ENCODE data around the gene COL19A1.

COL19A1 gene

DNA sequence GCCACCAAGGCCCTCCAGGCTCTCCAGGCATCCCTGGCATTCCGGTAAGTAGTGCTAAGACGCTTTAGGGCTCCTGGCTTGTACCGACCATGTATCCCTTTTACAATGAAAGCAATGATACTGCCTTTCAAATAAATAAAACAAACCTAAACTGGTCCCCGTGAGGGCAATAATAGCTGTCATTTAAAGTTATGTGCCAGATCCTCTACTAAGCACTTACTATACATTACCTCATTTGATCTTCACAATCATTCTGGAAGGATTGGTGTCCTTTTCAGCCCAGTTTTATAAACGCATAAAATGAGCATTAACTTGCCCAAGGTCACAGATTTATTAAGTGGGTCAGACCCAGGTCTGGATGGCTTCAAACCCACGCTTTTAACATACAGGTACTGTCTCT, 321.8 kb downstream of the COL19A1 start:
- no peak for DNase-seq (ENCODE audit: low read depth)
- no peak overlapping the region for H3K4me3 ChIP-seq (ENCODE audit: low read depth, low read length)
- TF ChIP-seq MYC (IDR thresholded peaks at IDR 0.05; ENCODE audit: low read depth, low read length): no peak
- TF ChIP-seq, protein P1, sequence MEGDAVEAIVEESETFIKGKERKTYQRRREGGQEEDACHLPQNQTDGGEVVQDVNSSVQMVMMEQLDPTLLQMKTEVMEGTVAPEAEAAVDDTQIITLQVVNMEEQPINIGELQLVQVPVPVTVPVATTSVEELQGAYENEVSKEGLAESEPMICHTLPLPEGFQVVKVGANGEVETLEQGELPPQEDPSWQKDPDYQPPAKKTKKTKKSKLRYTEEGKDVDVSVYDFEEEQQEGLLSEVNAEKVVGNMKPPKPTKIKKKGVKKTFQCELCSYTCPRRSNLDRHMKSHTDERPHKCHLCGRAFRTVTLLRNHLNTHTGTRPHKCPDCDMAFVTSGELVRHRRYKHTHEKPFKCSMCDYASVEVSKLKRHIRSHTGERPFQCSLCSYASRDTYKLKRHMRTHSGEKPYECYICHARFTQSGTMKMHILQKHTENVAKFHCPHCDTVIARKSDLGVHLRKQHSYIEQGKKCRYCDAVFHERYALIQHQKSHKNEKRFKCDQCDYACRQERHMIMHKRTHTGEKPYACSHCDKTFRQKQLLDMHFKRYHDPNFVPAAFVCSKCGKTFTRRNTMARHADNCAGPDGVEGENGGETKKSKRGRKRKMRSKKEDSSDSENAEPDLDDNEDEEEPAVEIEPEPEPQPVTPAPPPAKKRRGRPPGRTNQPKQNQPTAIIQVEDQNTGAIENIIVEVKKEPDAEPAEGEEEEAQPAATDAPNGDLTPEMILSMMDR (IDR thresholded peaks at IDR 0.05; ENCODE audit: low read depth, low read length): no peak
- TF ChIP-seq, protein P2, sequence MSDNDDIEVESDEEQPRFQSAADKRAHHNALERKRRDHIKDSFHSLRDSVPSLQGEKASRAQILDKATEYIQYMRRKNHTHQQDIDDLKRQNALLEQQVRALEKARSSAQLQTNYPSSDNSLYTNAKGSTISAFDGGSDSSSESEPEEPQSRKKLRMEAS (IDR thresholded peaks at IDR 0.05; ENCODE audit: low read depth, low read length): no peak
- TF ChIP-seq POLR2A (IDR thresholded peaks at IDR 0.05; ENCODE audit: extremely low read depth, insufficient read length): no peak

DNA sequence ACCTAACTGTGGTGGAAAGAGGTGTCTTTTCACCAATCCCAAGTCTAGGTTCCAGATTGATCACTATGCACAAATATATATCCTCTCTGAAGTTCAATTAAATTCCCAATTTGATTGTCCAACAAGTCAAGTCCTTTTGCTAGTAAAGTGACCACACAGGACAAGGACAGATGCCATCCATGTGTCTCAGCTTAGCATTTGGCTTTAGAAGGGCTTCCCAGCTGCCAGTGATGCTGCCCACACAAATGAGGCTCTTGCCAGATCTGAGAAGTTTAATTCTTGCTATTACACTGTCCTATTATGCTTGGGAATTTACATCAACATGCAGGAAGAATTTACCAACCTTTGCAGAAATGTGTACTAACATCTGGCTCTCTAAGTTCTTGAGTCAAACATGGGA, 328.1 kb downstream of the COL19A1 start:
- no peak for DNase-seq (ENCODE audit: low read depth)
- TF ChIP-seq, protein P1 (IDR thresholded peaks at IDR 0.05; ENCODE audit: low read depth, low read length): no peak
- TF ChIP-seq, protein P2 (IDR thresholded peaks at IDR 0.05; ENCODE audit: low read depth, low read length): no peak
- TF ChIP-seq POLR2A (IDR thresholded peaks at IDR 0.05; ENCODE audit: extremely low read depth, insufficient read length): no peak
- TF ChIP-seq MYC (IDR thresholded peaks at IDR 0.05; ENCODE audit: low read depth, low read length): no peak

DNA sequence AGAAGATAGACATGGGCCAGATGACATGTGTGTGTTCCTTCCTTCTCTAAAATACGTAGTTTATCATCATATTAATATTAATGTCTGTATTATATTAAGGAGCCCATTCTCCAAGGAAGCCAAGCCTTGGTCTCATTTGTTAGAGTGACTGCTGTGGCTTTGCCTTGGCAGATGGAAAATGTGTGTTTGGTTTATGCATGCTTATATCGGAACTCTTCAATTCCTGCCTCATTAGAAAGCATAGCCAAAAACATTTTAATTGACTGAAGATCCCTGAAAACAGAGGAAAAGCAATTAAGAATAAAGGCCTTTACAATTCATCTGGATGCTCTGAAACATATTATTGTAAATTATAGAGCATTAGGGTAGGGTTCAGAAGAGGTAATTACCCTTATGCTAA, 330.2 kb downstream of the COL19A1 start:
- H3K4me3 ChIP-seq (ENCODE audit: low read depth, low read length): no peak overlapping the region

More for the DNA sequence above, 328.1 kb downstream of the COL19A1 start:
- H3K4me3 ChIP-seq (ENCODE audit: low read depth, low read length): no peak overlapping the region

DNA sequence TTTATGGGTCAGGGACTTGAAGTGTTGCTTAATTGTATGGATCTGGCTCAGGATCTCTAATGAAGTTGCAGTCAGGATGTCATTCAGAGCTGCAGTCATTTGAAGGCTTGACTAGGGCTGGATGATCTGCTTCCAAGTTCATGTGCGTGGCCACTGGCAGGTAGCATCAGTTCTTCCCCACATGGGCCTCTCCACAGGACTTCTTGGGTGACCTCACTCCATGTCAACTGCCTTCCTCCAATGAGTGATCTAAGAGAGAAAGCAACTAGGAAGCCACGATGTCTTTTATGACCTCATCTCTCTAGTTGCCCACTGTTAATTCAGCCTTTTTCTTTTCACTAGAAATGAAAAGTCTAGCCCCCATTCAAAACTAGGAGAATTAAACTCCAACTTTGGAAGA, 332.4 kb downstream of the COL19A1 start:
- no peak overlapping the region for H3K4me3 ChIP-seq (ENCODE audit: low read depth, low read length)
- TF ChIP-seq, protein P1 (IDR thresholded peaks at IDR 0.05; ENCODE audit: low read depth, low read length): no peak
- no peak for TF ChIP-seq POLR2A (IDR thresholded peaks at IDR 0.05; ENCODE audit: extremely low read depth, insufficient read length)
- TF ChIP-seq MYC (IDR thresholded peaks at IDR 0.05; ENCODE audit: low read depth, low read length): no peak
- TF ChIP-seq, protein P2 (IDR thresholded peaks at IDR 0.05; ENCODE audit: low read depth, low read length): no peak
- DNase-seq (ENCODE audit: low read depth): no peak

More for the DNA sequence above, 330.2 kb downstream of the COL19A1 start:
- TF ChIP-seq, protein P2 (IDR thresholded peaks at IDR 0.05; ENCODE audit: low read depth, low read length): no peak
- TF ChIP-seq, protein P1 (IDR thresholded peaks at IDR 0.05; ENCODE audit: low read depth, low read length): no peak
- TF ChIP-seq MYC (IDR thresholded peaks at IDR 0.05; ENCODE audit: low read depth, low read length) (no peak), POLR2A (IDR thresholded peaks at IDR 0.05; ENCODE audit: extremely low read depth, insufficient read length) (no peak)
- DNase-seq (ENCODE audit: low read depth): no peak

DNA sequence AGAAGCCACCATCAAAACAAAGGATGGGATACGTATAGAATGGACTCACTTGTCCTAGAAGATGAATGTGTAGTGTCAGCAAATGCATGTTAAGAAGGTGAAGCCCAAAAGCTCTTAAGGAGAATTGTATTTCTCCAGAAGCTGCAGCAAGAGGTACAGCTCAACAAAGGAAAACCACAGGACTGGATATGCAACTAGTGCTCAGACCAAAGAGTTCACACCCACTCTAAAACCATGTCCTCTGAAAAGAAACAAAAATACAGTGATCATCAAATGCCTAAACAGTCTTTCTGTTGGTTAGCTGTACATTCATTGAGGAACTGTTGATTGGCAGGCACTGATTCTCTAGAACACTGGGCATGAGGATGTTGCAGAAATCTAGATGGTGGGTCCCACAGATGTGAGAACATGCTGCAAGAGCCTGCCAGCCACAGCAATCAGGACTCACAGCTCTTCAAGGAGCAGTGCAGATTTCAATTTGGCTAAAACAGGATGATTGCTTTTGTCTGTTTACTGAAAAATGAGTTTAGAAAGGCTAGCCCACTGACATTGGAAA, 342.0 kb downstream of the COL19A1 start:
- no peak for DNase-seq (ENCODE audit: low read depth)
- TF ChIP-seq POLR2A (IDR thresholded peaks at IDR 0.05; ENCODE audit: extremely low read depth, insufficient read length) (no peak), MYC (IDR thresholded peaks at IDR 0.05; ENCODE audit: low read depth, low read length) (no peak)
- TF ChIP-seq, protein P2 (IDR thresholded peaks at IDR 0.05; ENCODE audit: low read depth, low read length): no peak
- TF ChIP-seq, protein P1 (IDR thresholded peaks at IDR 0.05; ENCODE audit: low read depth, low read length): no peak
- H3K4me3 ChIP-seq (ENCODE audit: low read depth, low read length): no peak overlapping the region
